HG02970 (cell line): Measurements from ENCODE around the gene INPP5F.
"Not testable (repeated sequence)": the region's sequence is repeated elsewhere in the genome, so short reads cannot be mapped to it uniquely, and the experiment has no call there.

Experiments
- ATAC-seq: cut with Tn5 transposase; IDR thresholded peaks from one replicate; pipeline ENCODE4 v1.9.1; 2021; ENCODE audit warnings: mild to moderate bottlenecking, moderate library complexity, moderate number of reproducible peaks; ENCODE audit not compliant: unreplicated experiment, low FRiP score

INPP5F gene

DNA sequence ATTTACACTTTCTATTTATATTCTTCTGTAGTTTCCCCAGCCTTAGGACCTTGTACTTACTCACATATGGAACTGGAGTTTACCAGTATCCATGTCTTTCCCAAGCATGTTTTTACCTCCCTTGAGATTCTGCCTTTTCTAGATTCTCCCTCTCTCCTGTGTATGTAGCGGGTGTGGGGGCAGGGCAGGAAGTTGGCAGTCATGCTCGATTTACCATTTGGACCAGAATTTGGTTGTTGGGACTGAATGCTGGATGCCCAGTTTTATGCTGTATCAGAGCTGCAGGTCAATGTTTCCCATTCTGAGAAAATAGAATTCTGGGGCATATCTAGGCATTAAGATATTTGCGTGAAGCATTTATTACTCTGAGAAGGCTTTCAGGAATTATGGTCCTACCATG lies 14.2 kb downstream of the INPP5F start:
- ATAC-seq, result no peak

DNA sequence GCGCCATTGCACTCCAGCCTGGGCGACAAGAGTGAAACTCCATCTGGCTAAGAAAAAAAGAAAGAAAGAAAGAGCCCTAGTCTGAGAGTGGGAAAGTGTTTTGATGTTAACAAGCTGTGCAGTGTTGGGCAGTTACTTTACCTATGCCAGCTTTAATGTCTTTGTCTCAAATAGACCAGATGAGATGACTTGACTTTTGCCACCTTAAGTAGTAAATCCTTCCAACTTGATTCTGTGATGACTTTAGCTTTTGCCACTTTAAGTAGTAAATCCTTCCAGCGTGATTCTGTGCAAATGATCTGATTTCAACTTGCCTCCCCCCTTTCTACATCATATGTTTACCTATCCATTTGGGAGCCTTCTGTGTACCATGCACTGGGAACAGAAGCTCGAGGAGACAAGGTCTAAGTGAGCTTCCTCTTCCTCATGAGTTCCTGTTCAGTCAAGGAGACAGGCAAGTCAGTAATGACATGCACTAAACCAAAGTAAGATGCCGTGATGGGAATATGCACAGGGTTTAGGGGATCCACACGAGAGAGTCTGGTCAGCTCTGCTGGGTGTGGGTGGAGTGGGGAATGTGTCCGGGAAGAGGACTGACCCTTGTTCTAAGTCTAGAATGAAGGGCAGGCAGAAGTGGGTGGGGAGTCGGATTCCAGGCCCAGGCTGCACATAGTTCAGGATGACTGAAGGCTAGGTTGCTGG lies 17.2 kb downstream of the INPP5F start:
- no peak for ATAC-seq

DNA sequence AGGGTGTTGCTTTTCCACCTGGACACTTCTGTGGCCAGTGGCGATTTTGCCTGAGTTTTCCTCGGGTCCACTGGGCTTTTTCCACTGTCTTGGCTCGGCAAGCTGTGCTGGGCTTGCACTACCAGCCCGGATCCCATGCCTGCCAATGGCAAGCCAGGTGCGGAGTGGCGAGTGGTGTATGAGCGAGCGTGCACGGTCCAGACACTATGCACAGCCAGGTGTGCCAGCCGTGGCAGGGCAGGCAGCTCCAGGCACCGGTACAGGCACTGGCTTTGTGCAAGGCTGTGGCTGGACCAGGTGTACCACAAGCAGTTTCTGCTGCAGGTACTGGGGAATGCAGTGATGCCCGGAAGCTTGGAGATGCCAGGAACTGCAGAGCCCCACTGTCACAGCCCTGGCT lies 22.1 kb downstream of the INPP5F start:
- ATAC-seq, result no peak

DNA sequence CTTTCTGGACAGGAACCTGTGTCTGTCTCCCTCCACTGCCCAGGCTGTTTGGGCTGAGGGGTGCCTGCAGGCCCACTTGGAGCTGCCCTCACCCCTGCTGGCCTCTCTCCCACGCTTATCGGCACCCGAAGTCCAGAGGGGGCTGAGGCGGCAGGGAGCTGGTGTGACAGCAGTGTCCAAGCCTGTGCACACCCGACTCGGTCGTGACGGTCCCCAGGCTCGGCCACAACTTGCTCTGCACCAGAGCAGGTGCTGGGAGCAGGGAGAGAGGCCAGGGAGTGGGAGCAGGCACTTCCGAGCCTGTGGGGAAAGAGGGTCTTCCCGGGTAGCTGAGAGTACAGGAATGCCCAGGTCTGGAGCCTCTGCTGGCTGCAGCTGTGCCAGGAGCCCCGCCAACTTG lies 23.0 kb downstream of the INPP5F start:
- no peak for ATAC-seq

DNA sequence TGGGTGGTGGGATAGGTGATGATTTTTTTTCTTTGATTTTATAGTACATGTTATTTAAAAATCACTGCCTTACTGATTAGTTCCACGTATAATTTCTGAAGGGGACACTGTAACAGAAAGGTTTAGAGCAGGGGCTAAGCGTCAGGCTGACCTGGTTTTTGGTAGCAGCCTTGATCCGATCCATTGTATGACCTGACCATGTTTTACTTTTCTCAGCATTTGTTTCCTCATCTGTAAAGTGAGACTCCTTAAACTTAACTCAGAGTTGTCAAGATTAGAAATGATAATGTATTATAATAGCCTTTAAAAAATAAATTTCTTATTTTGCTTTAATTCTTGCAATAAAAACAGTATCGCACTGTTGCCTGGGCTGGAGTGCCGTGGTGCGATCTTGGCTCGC lies 23.6 kb downstream of the INPP5F start:
- ATAC-seq, result no peak

DNA sequence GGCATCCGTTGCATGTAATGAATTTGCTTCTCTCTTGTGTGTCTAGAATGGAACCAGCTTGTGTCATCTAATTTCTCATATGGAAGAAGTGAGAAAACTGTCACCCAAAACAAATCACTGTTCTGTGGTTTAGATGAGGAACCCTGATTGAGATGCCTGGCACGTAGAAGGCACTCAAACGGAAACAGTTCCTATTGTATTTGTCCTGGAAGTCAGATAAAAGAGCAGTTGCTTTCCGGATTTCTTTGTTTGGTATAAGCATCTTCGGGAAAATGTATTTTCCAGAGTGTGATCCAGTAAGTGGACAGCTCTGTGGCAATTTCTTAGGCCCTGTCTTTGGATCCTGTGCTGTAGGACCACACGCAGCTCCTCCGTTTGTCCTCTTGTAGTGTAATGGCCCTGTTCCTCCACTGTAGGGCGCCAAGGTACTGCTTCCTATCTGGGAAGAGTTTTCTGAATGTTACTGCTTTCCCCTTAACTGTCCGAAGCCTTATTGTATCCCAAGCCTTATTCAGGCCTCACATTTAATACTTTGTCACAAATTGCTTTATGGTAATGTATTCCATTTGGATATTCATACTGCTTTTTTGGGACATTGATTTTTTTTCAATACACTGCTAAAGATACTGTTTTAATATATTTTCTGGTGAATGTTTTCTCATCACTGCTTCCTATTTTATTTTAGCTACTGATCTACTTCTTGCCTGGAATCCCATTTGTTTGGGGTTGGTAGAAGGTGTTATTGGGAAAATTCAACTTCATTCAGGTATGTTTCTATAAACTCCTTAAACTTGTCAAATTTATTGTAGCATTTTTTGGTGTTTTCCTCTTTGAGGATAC lies 24.8 kb downstream of the INPP5F start:
- ATAC-seq, result no peak

DNA sequence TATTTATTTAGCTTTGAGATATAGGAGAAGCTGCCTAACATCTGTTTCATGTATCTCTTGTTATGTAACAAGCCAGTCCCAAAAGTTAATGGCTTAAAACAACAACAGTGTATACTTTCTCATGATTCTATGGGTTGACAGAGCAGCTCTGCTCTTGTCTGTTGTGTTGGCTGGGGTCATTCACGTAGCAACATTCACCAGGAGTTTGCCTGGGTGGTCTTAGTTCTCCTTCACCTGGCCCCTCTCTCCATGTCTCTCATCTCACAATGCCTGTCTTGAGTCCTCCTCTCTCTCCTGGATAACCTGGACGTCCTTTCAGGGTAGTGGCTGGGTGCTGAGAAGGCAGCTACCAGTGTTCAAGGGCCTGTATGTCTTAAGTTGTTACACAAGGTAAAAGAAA lies 27.5 kb downstream of the INPP5F start:
- ATAC-seq, result no peak

DNA sequence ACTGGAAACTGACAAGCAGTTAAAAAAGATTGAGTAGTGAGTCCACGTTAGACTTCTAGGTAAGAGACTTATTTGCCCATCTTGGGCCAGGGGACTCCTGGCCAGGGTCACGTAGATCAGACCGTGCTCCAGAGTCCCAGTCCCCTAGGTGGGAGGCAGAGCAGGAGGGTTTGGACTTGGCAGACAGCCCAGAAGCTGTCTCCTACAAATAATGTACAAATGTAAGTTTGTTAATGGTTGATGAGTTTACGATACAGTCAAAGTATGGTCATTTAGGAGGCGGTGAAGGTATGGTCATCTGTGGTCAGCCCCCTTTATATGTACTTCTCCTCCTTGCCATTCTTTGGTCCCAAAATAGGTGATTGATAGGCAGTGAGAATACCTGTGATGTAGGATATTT lies 28.2 kb downstream of the INPP5F start:
- ATAC-seq, result no peak

DNA sequence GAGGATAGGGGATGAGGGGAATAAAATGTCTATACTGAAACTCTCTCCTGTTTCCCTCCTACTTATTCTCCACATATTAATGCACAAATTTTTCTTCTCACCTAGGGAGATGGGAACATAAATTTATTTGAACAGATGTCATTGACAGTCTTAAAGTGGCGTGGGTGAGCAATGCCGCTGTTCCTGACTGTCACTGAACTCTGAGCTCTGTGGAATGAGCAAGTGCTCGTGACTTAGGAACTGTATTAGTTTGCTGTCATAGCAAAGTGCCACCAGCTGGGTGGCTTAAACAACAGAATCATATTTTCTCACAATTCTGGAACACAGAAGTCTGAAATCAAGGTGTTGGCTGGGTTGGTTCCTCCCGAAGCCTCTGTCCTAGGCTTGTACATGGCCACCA lies 29.1 kb downstream of the INPP5F start:
- ATAC-seq, result no peak

DNA sequence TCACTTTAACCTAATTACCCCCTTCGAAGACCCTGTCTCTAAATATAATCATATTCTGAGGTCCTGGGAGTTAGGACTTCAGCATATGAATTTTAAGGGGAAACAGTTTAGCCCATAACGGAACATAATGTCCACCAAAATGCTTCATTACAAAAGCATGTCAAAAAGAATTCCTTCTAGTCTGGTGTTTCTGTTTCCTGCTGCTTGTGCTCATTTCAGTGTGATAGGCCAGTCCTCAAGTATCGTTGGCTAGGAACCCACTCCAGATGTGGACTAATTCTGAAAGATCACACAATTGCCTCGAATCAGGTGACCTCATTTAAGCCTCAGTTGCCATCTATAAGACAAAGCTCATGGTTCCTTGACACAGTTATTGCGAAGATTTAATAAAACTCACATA lies 29.6 kb downstream of the INPP5F start:
- ATAC-seq, result no peak

DNA sequence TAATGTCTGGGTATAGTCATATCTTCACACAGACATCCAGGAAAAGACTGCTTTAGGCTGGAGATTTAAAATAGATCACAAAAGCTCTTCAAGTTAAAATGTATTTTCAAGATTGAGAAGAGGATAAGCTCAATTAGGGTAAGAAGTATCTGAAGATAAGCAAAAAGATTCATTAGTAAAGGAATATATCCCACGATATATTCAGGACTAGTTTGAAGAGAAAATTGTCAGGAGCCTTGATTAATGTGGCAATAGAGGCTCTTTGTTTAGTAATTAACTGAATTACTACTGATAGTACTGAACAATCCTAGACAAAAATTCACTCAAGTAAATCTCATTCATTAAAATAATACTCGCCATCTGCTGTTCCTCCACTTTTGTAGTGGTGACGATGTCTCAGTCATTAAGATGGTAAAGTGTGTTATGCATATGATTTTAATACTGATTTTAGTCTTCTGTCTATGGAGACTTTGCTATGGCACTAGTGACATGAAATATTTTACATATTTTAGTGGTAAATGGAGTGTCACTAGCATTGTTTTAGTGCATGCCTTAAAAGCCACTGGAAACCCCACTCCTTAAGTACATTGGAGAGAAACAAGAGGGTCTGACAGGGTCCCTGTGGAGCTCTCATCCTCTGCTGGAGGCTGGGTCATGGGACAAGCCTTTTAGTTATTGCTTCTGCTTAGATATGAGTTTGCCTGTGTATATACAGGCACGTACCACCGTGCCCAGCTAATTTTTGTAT lies 32.8 kb downstream of the INPP5F start:
- ATAC-seq, result no peak

DNA sequence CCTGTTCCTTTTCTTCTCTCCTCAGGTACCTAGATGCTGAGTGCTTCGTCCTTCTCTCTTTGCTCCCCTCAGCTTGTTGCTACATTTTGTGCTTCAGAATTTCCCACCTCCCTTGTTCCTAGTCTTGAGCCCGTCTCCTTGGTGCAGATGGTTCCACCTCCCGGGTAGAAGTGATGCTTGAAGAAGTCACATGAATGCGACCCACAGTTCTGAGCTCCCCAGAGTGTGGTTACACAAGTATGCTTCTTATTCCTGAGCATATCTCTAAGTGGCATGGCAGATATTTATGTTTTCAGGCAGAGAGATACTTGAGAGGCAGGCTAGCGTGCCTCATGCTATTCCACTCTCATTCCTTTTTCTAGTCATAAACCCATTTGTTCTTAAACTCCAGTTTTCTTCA lies 34.0 kb downstream of the INPP5F start:
- no peak for ATAC-seq

DNA sequence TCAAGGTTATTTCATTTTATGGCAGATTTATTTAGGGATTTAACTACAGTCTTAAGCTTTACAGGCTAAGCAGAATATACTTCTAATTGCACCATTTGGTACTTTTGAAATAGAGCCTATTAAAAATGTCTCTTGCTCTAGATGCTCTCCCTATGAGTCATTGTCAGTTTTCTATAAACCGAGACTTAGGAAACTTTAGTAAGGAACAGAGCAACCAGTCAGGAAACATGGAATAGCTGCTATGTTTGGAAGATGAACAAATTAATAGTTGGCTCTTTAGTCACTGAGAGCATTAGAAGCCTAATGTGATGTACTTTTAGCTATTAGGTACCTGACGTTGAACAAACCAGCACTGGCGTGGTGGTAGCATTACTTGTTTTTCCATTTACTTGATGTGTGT lies 35.3 kb downstream of the INPP5F start:
- ATAC-seq, result no peak

DNA sequence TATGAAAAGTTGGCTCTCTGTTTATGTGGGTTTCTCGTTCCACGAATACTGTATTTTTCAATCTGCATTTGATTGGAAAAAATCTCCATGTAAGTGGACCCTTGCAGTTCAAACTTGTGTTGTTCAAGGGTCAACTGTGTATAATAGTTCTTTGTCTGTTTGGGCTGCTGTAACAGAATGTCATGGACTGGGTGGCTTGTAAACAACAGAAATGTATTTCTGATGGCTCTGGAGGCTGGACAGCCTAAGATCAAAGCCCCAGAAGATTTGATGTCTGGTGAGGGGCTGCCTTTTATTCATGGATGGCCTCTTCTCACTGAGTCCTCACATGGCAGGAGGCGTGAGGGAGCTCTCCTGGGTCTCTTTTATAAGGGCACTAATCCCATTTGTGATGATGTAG lies 36.2 kb downstream of the INPP5F start:
- ATAC-seq, result no peak

DNA sequence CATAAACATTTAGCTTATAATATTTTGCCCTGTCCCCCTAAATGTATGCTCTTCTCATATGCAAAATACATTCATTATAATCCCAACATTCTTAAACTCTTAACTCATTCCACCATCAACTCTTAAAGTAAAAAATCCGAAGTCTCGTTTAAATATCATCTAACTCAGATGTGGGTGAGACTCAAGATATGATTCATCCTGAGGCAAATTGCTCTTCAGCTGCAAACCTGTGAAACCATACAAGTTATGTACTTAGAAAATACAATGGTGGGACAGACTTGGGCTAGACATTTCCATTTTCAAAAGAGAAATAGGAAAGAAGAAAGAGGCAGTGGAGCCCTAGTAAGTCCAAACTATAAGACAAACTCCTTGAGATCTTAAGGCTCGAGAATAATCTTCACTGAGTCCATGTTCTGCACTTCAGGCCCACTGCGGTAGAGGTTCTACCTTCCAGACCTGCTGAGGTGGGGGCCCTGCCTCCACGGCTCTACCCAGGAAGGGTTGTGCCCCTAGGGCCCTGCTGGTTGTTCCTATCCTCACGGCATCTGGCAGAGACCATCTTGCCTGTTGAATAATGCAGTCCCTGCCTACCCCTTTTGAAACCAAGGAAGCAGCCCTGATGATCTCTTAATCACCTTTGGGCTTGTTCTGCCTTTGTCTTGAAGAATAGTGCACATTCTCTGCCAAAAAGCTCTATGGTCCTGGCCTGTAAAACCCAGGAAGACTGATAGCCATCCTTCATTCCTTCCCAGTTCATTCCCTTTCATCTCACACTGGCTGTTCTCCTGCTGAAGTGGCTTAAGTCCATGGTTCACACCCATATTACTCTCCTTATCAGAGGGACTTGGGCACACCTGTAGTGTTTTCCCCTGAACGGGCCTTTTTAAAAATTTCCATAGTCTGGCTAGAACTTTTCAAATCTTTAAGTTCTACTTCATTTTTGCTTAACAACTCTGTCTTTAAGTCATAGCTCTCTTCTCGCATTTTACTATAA lies 37.3 kb downstream of the INPP5F start:
- no peak for ATAC-seq

DNA sequence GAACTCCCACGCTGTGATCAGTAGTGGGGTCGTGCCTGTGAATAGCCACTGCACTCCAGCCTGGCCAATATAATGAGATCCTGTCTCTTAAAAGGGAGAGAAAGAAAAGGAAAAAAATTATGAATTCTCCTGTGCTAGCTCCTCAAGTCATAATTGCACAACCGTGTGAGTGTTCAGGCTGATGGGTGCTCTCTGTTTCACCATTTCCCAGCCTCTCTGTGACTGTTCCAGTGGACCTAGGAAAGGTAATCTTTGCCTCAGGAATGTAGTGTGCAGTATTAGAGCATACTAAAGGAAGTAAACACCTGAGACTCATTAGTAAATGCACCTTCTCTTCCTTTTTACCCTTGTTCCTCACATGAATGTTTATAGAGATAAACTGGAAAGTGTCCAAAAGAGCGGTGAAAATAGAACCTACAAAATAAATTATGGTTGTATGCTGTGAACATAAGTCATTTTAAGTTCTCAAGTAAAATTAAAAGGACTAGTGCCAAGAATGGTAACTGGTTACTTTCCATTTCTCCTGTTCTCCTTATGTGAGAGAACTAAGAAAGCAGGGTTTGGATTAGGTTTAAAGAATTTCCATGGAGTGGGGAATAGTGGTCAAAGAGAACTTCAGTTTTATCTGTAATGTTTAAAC lies 42.7 kb downstream of the INPP5F start:
- no peak for ATAC-seq

DNA sequence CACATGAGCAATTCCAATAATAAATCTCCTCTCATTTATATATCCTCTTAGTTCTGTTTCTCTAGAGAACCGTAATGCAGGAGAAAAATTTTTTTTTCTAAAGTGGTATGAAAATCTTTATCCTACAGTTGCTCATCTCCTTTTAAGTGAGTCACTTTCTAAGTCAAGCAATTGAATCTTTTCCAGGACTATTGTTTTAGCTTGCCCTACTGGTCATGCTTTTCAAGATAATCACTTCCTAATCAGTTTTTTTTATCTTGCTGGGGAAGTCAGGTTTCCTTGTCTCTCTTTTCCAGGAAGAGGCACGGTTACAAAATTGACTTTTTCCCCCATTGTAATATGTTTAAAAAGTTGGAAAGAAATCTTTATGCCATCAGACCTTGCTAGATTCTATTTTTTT lies 44.0 kb downstream of the INPP5F start:
- no peak for ATAC-seq

DNA sequence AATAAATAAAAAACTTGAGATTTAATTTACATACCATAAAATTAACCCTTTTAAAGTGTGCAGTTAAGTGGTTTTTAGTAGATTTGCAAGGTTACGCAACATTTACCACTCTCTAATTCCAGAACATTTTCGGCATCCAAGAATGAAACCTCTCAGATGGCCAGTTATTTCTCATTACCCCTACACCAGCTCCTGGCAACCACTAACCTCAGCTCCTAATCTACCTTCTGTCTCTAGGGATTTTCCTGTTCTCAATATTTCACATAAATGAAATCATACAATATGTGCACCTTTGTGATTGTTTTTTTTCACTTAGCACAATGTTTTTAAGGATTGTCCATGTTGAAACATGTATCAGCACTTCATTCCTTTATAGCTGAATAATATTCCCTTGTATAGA lies 45.1 kb downstream of the INPP5F start:
- ATAC-seq, result no peak

DNA sequence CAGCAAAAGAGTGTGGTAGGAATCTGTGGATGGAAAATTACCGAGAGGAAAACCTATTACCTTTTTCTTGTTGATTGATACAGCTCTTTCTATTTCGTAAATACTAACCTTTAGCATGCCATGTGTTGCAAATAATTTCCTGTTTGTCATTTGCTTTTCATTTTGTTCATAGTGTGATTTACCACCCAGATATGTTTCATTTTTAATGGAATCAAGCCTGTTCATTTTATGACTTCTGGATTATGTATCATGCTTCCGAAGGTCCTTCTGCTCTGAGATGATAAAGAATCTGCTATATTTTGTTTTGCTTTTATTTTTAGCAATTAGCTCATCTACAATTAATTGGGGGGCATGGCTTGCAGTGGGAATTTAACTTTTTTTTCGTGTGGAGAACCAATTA lies 46.5 kb downstream of the INPP5F start:
- ATAC-seq, result no peak

DNA sequence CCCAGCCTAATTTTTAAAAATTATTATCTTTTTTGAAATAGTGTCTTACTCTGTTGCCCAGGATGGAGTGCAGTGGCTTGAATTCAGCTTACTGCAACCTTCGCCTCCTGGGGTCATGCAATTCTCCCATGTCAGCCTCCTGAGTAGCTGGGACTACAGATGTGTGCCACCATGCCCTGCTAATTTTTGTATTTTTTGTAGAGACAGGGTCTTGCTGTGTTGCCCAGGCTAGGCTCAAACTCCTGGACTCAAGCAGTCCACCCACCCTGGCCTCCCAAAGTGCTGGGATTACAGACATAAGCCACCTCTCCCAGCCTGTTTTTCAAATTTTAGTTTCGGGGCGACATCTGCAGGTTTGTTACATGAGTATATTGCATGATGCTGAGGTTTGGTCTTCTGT lies 47.2 kb downstream of the INPP5F start:
- ATAC-seq, result not testable (repeated sequence)
